ENCODE measurements around the gene KCNN1. TPM values are rescaled to one million over a fixed set of nuclear protein-coding genes. Genes with fewer than 3 reads are reported as not detected.
A peak's percentile ranks its signal among the peaks of the same experiment; 100 is the strongest.

Gene KCNN1
- total and polyA plus RNA-seq, 9 of the 15 experiments (the other 6 are each of a cell fraction or from before 2014, with no cell fraction given), result 0.01 to 6.2 (median 0.72) TPM

- no peak for TF ChIP-seq TSHZ1 (CRISPR knock-in tag; IDR thresholded peaks at IDR 0.05)
- peak; percentile 38; the same call in 1 of the 2 replicates for TF ChIP-seq BCOR (IDR thresholded peaks at IDR 0.05)
- TF ChIP-seq POLR3A (IDR thresholded peaks at IDR 0.05; ENCODE audit: borderline replicate concordance, extremely low read depth, insufficient read depth, insufficient read length), result no peak
- no peak for TF ChIP-seq ZNF655 (CRISPR knock-in tag; IDR thresholded peaks at IDR 0.05)
These were observed 21.3 kb downstream of the KCNN1 start (continued) for GRCh38 chr19:17988161-17988560.

GRCh38 chr19:17989425-17990094, 22.7 kb downstream of the KCNN1 start:
- Histone ChIP-seq H3K4me1 (replicated peaks in 1 of 2; ENCODE audit: control insufficient read depth in 2 of 2, insufficient read depth in 2 of 2, low read length in 2 of 2) (peaks cover 7 to 28% of the 10 kb centered on the region in 2 experiments; a peak in 4 of 5 replicates), H3K4me2 (ENCODE audit: insufficient read depth, low read length) (no peak overlapping the region), H3K9me1 (ENCODE audit: control insufficient read depth, insufficient read depth, low read length) (no peaks in the 10 kb centered on the region), H3K27ac (ENCODE audit: extremely low read depth, low read depth, low read length) (no peak overlapping the region), H3K9ac (ENCODE audit: insufficient read depth in 1 of 2, low read depth in 2 of 2, low read length in 2 of 2) (no peak overlapping the region), H4K20me1 (replicated peaks; ENCODE audit: control insufficient read depth, insufficient read depth, low read length) (no peaks in the 10 kb centered on the region), H3K4me3 (no peak overlapping the region), H3K9me3 (replicated peaks; ENCODE audit: control insufficient read depth, insufficient read depth, low read depth, low read length) (no peaks in the 10 kb centered on the region), H3K27me3 (ENCODE audit: control insufficient read depth in 2 of 2, insufficient read depth in 2 of 2, low read length in 2 of 2) (no peaks in the 10 kb centered on the region), H2AFZ (ENCODE audit: low read depth, low read length) (no peak overlapping the region), H3K79me2 (ENCODE audit: control insufficient read depth, insufficient read depth, low read length) (no peaks in the 10 kb centered on the region), H3K36me3 (ENCODE audit: control insufficient read depth, insufficient read depth, low read length) (no peaks in the 10 kb centered on the region)
- WGBS (ENCODE audit: insufficient coverage, low coverage, missing lambda C conversion rate), result 84% methylated on average over 16 of the region's 16 CpGs
- TF ChIP-seq EP300 (IDR thresholded peaks at IDR 0.05; ENCODE audit: low read length), result peak; percentile 51; the same call in 1 of the 2 replicates
- TF ChIP-seq ARNT (IDR thresholded peaks at IDR 0.05), result peak in 1 of 2 experiments; percentile 92; a peak in 2 of 4 replicates
- TF ChIP-seq PCBP2 (IDR thresholded peaks at IDR 0.05; ENCODE audit: low read depth, low read length, poor library complexity, severe bottlenecking), result no peak
- no peak for TF ChIP-seq FOXP4 (CRISPR knock-in tag; IDR thresholded peaks at IDR 0.05; ENCODE audit: borderline replicate concordance)
- ATAC-seq (no peak), DNase-seq (ENCODE audit: extremely low read depth in 1 of 4, low spot score in 3 of 4) (no peak), FAIRE-seq (no peak)
- no TSS peak for BruUV-seq (replicated peaks)
- in situ Hi-C loops (cut with MboI) (loop anchor here (10.0 kb wide), 1 partner anchor 45 kb away; no protein-coding TSS in a partner anchor), intact Hi-C loops (cut with micrococcal nuclease) (no loop called here)
- ChIA-PET CTCF (ENCODE audit: low intra/inter-chr PET ratio) (no interaction called here), POLR2A (interaction anchor here (0.6 kb wide), 1 partner anchor 53 kb away, joined by 4 read pairs; no protein-coding TSS in a partner anchor)

Measured in K562 (cell line).